Measurements from ENCODE around the gene EIF4G2. TPM values are rescaled to one million over a fixed set of nuclear protein-coding genes. Genes with fewer than 3 reads are reported as not detected.

The EIF4G2 gene
- total and polyA plus RNA-seq, 2 of the 8 experiments (the other 6 are each of a cell fraction or from before 2014, with no cell fraction given) = 438 to 964 TPM

DNA sequence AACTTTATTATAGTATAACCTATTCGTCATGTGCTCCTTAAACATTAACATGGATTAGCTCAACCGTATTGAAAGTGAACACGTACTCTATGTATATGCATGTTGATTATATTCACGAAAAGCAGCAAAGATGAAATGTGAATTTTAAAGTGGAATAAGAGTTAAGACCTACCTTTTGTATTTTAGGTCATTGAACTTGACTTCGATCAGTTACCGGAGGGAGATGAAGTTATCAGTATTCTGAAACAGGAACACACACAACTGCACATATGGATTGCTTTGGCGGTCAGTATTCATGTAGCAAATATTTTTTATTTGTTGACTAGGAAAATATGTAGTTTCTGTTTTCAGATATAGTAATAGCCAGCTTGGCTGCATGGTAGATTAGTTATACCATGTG is 56.2 kb downstream of the EIF4G2 start (continued):
- TF ChIP-seq JUND (IDR thresholded peaks at IDR 0.05; ENCODE audit: low read length) = no peak
- TF ChIP-seq CHD1 (IDR thresholded peaks at IDR 0.05; ENCODE audit: low read depth, low read length) = no peak
- no peak for TF ChIP-seq NRF1 (IDR thresholded peaks at IDR 0.05; ENCODE audit: low read depth, low read length)
- no peak for TF ChIP-seq HDAC2 (IDR thresholded peaks at IDR 0.05; ENCODE audit: borderline replicate concordance in 1 of 2, low read depth in 2 of 2, low read length in 2 of 2)
- no peak for TF ChIP-seq NANOG (IDR thresholded peaks at IDR 0.05; ENCODE audit: insufficient read depth, low read depth, low read length, poor library complexity, severe bottlenecking)

Data from H1 (cell line).